ENCODE results near the gene PRELID1.

DNA sequence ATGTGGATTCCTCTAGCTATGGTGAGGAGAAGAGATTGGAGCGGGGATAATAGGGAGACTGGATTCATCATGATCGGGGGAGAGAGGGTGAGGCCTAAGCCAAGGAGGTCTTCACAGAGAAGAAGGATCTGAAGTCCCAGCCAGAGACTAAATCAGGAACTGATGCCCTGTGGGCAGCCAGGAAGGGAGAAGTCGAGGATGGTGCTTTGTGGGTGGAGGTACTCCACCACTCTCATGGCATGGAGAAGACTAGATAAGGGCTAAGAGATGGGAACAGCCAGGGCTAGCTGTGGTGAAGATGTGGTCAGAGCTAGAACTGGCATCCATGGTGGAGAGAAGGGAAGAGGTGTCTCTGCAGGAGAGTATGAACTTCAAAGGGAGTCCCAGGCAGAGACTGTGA, 51.1 kb downstream of the PRELID1 start:
- TF ChIP-seq, protein P1, sequence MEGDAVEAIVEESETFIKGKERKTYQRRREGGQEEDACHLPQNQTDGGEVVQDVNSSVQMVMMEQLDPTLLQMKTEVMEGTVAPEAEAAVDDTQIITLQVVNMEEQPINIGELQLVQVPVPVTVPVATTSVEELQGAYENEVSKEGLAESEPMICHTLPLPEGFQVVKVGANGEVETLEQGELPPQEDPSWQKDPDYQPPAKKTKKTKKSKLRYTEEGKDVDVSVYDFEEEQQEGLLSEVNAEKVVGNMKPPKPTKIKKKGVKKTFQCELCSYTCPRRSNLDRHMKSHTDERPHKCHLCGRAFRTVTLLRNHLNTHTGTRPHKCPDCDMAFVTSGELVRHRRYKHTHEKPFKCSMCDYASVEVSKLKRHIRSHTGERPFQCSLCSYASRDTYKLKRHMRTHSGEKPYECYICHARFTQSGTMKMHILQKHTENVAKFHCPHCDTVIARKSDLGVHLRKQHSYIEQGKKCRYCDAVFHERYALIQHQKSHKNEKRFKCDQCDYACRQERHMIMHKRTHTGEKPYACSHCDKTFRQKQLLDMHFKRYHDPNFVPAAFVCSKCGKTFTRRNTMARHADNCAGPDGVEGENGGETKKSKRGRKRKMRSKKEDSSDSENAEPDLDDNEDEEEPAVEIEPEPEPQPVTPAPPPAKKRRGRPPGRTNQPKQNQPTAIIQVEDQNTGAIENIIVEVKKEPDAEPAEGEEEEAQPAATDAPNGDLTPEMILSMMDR (IDR thresholded peaks at IDR 0.05; ENCODE audit: low read depth, low read length), result no peak
- TF ChIP-seq, protein P2, sequence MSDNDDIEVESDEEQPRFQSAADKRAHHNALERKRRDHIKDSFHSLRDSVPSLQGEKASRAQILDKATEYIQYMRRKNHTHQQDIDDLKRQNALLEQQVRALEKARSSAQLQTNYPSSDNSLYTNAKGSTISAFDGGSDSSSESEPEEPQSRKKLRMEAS (IDR thresholded peaks at IDR 0.05; ENCODE audit: low read depth, low read length), result no peak
